ENCODE results near the gene PALD1. TPM values are rescaled to one million over a fixed set of nuclear protein-coding genes. Genes with fewer than 3 reads are reported as not detected.

The PALD1 gene
- total and polyA plus RNA-seq, 9 of the 15 experiments (the other 6 are each of a cell fraction or from before 2014, with no cell fraction given): 0.03 to 0.29 (median 0.09) TPM; not detected in 2

DNA sequence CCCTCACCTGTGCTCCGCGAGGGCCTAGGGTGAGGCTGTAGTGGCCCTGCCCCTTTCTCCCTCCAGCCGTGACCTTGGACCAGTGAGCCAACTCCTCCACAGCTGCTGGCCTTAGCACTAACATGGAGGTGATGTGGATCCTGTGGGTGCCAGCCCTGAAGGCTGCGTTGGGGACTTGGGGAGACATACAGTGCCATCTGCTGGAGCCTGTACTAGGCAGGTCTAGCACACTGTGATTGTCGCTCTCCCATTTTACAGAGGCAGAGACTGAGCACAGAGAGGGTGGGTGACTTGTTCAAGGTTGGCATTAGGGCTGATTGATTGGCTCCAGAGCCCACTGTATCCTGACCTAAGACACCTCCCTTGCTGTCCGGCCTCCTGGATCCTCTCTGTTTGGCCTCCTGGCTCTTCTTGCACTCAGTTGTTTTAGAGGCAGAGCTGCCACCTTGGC is 86.4 kb downstream of the PALD1 start:
- ChIA-PET POLR2A (interaction anchor here (0.6 to 1.1 kb wide), 2 partner anchors 19 to 180 kb away, joined by 3 read pairs; no protein-coding TSS in a partner anchor), CTCF (ENCODE audit: low intra/inter-chr PET ratio) (no interaction called here)
- WGBS (ENCODE audit: insufficient coverage, low coverage, missing lambda C conversion rate): 51% methylated on average over 6 of the region's 6 CpGs
- no peaks in the 10 kb centered on the region for H4K20me1 ChIP-seq (replicated peaks; ENCODE audit: control insufficient read depth, insufficient read depth, low read length)
- ATAC-seq: peak; percentile 15; the same call in 2 of the 3 replicates
- no peak for DNase-seq (ENCODE audit: extremely low read depth in 1 of 4, low spot score in 3 of 4)
- in situ Hi-C loops (cut with MboI) (no loop called here), intact Hi-C loops (cut with micrococcal nuclease) (no loop called here)
- H3K27ac ChIP-seq (ENCODE audit: extremely low read depth, low read depth, low read length): no peak overlapping the region
- no peaks in the 10 kb centered on the region for H3K79me2 ChIP-seq (ENCODE audit: control insufficient read depth, insufficient read depth, low read length)
- no peaks in the 10 kb centered on the region for H3K9me3 ChIP-seq (replicated peaks; ENCODE audit: control insufficient read depth, insufficient read depth, low read depth, low read length)
- H3K4me3 ChIP-seq: no peak overlapping the region
- no peak overlapping the region for H2AFZ ChIP-seq (ENCODE audit: low read depth, low read length)
- BruUV-seq (replicated peaks): no TSS peak
- no peak overlapping the region for H3K4me2 ChIP-seq (ENCODE audit: insufficient read depth, low read length)
- peak overlapping the region in 1 of 2 experiments; percentile 60; a peak in 2 of 4 replicates for H3K9ac ChIP-seq (ENCODE audit: insufficient read depth in 1 of 2, low read depth in 2 of 2, low read length in 2 of 2)
- H3K27me3 ChIP-seq (ENCODE audit: control insufficient read depth in 2 of 2, insufficient read depth in 2 of 2, low read length in 2 of 2): no peaks in the 10 kb centered on the region
- no peak for FAIRE-seq
- H3K36me3 ChIP-seq (ENCODE audit: control insufficient read depth, insufficient read depth, low read length): no peaks in the 10 kb centered on the region
- no peaks in the 10 kb centered on the region for H3K9me1 ChIP-seq (ENCODE audit: control insufficient read depth, insufficient read depth, low read length)
- TF ChIP-seq RBM25 (IDR thresholded peaks at IDR 0.05; ENCODE audit: low read depth, low read length, severe bottlenecking) (peak; percentile 77), ZNF24 (IDR thresholded peaks at IDR 0.05) (0 out of 2 replicates have a peak, but pooled peaks have one; percentile 1), BRD9 (IDR thresholded peaks at IDR 0.05; ENCODE audit: low read depth, partially characterized antibody) (no peak)
- TF ChIP-seq, protein P1, sequence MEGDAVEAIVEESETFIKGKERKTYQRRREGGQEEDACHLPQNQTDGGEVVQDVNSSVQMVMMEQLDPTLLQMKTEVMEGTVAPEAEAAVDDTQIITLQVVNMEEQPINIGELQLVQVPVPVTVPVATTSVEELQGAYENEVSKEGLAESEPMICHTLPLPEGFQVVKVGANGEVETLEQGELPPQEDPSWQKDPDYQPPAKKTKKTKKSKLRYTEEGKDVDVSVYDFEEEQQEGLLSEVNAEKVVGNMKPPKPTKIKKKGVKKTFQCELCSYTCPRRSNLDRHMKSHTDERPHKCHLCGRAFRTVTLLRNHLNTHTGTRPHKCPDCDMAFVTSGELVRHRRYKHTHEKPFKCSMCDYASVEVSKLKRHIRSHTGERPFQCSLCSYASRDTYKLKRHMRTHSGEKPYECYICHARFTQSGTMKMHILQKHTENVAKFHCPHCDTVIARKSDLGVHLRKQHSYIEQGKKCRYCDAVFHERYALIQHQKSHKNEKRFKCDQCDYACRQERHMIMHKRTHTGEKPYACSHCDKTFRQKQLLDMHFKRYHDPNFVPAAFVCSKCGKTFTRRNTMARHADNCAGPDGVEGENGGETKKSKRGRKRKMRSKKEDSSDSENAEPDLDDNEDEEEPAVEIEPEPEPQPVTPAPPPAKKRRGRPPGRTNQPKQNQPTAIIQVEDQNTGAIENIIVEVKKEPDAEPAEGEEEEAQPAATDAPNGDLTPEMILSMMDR (IDR thresholded peaks at IDR 0.05 in 2 of 3, conservative IDR thresholded peaks at IDR 0.05 in 1 of 3; ENCODE audit: insufficient read depth in 2 of 3, low read depth in 1 of 3, low read length in 3 of 3): peak; percentile 22 to 30 (median 29); a peak in 2 of 6 replicates
- H3K4me1 ChIP-seq (replicated peaks in 1 of 2; ENCODE audit: control insufficient read depth in 2 of 2, insufficient read depth in 2 of 2, low read length in 2 of 2): peaks cover 4 to 51% of the 10 kb centered on the region in 2 experiments
